Endothelial cell of umbilical vein (primary cell): ENCODE data around the gene UPF1.

ENCODE experiments used
- MYC ChIP-seq: IDR thresholded peaks from one replicate; pipeline ENCODE4 v1.6.1; 2011; ENCODE audit warnings: mild to moderate bottlenecking, low read depth, low read length
- POLR2A ChIP-seq: IDR thresholded peaks from 2 replicates; pipeline ENCODE4 v1.6.1; 2012; ENCODE audit warnings: low read depth, mild to moderate bottlenecking, control low read depth, low read length
- TF ChIP-seq, protein P1 (sequence below), 2 donors: IDR thresholded peaks; 1 replicate in 1 of 2; 2 replicates in 1 of 2; pipeline ENCODE4 v1.5.1; 2011; ENCODE audit warnings: low read length in 2 of 2, mild to moderate bottlenecking in 2 of 2, moderate library complexity in 2 of 2, control low read depth in 1 of 2, inconsistent platforms in 1 of 2, low read depth in 1 of 2; ENCODE audit not compliant: insufficient read depth in 1 of 2; ENCODE audit errors: extremely low read depth in 1 of 2

DNA sequence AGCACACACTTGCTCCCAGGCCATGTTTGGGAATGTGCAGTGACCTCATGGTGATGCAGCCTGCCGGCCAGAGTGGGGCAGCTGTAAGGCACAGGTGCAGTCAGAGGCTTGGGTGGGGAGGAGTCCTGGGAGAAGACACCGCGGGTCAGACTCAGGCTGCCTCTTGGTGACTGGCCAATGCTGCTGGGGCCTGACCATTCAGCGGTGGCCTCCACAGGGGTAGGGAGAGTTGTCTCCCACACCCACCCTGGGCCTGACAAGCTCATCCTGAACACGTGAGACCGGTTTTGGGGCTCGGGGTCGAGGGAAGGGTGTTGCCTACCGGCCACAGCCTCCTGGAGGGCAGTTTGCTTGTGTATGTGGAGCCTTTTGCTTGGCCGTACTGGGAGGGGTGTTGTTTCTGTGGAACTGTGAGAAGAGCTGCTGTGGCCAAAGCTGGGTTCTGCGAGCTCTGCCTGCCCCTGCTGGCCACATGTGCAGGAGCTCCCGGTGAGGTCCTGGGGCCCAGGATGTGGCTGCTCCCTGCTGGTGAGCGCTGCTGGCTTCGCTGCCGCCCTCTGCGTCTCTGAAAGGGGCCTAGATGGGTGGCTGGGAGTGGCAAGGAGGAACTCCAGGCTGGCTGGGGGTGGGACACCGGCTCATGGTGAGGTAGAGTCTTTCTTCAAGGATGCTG is 22.1 kb downstream of the UPF1 start:
- TF ChIP-seq, protein P1, sequence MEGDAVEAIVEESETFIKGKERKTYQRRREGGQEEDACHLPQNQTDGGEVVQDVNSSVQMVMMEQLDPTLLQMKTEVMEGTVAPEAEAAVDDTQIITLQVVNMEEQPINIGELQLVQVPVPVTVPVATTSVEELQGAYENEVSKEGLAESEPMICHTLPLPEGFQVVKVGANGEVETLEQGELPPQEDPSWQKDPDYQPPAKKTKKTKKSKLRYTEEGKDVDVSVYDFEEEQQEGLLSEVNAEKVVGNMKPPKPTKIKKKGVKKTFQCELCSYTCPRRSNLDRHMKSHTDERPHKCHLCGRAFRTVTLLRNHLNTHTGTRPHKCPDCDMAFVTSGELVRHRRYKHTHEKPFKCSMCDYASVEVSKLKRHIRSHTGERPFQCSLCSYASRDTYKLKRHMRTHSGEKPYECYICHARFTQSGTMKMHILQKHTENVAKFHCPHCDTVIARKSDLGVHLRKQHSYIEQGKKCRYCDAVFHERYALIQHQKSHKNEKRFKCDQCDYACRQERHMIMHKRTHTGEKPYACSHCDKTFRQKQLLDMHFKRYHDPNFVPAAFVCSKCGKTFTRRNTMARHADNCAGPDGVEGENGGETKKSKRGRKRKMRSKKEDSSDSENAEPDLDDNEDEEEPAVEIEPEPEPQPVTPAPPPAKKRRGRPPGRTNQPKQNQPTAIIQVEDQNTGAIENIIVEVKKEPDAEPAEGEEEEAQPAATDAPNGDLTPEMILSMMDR (IDR thresholded peaks at IDR 0.05; ENCODE audit: extremely low read depth in 1 of 2, insufficient read depth in 1 of 2, low read depth in 1 of 2, low read length in 2 of 2), result no peak
- TF ChIP-seq POLR2A (no peak), MYC (no peak)
